ENCODE results near the gene MMRN2.

MMRN2 gene

GRCh38 chr10:86946213-86947155, 10.9 kb downstream of the MMRN2 start:
- DNase-seq (ENCODE audit: low read depth), result no peak
- TF ChIP-seq CTCF (IDR thresholded peaks at IDR 0.05; ENCODE audit: insufficient read depth, low read depth, low read length, missing control alignments), result no peak
- no peak overlapping the region for H3K4me3 ChIP-seq (ENCODE audit: low read length)

- H3K4me3 ChIP-seq (ENCODE audit: low read length), result no peak overlapping the region
- DNase-seq (ENCODE audit: low read depth), result peak; percentile 40
- no peak for TF ChIP-seq CTCF (IDR thresholded peaks at IDR 0.05; ENCODE audit: insufficient read depth, low read depth, low read length, missing control alignments)
These were observed 11.8 kb downstream of the MMRN2 start for GRCh38 chr10:86945361-86946212.

DNA sequence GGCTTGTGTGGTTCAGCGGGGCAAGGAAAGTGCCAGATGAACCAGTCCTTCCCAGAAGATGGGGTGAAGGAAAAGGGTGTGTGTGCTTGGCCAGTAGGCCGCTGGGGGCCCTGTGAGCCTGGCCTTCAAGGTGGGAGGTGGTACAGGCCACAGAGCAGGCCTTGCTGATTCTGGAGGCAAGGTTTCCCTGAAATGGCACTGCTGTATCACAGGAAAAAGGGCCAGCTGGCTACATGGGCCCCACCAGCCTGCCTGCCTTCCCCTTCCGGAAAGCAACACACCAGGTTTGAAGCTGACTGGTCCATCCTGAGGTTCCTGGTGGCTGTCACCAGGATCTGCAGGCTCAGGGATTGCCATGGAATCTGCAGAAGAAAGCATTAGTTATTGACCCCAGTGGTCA, 12.5 kb downstream of the MMRN2 start:
- no peak for DNase-seq (ENCODE audit: low read depth)
- no peak overlapping the region for H3K4me3 ChIP-seq (ENCODE audit: low read length)
- no peak for TF ChIP-seq CTCF (IDR thresholded peaks at IDR 0.05; ENCODE audit: insufficient read depth, low read depth, low read length, missing control alignments)

DNA sequence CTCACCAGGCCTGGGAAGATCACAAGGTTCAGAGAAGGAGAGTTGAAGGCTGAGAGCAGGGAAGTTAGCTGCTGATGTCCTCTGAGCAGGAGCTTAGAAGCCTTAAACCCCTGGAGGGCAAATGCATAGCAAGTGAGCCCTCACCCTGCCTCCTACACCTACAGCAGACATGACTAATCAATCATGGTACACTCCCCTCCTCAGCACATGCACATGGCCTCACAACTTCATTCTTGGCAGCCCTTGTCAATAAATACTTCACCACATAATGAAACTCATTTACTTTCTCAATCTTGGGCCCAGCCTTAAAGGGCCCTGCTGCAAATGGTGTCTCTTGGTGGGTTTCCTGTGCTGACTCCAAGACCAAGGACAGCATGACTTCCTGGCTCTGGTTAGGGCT, 12.9 kb downstream of the MMRN2 start:
- DNase-seq (ENCODE audit: low read depth), result peak; percentile 75
- H3K4me3 ChIP-seq (ENCODE audit: low read length), result no peak overlapping the region
- TF ChIP-seq CTCF (IDR thresholded peaks at IDR 0.05; ENCODE audit: insufficient read depth, low read depth, low read length, missing control alignments), result no peak

DNA sequence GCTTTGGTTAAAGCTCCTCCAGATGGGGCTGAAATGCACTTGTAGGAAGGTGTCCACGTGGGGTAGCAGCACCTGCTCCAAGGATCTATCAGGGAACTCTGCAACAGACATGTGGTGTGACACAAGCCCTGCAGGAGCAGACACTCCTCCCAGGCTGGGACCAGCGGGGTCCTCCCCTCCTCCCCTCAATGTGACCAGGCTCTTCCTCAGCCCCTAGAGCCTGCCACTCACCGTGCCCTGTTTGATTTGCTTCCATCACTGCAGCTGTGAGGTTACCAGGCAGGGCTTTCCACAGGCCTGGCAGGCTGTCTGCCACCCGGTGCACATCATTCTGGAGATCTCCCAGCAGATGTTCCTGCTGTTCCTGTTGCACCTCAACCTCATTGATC, 13.4 kb downstream of the MMRN2 start:
- TF ChIP-seq CTCF (IDR thresholded peaks at IDR 0.05; ENCODE audit: insufficient read depth, low read depth, low read length, missing control alignments), result no peak
- no peak for DNase-seq (ENCODE audit: low read depth)

GRCh38 chr10:86943316-86944030, 13.9 kb downstream of the MMRN2 start:
- H3K4me3 ChIP-seq (ENCODE audit: low read length), result no peak overlapping the region
- DNase-seq (ENCODE audit: low read depth), result no peak

More for the DNA sequence above, 13.4 kb downstream of the MMRN2 start:
- H3K4me3 ChIP-seq (ENCODE audit: low read length), result no peak overlapping the region

More at GRCh38 chr10:86943316-86944030, 13.9 kb downstream of the MMRN2 start:
- TF ChIP-seq CTCF (IDR thresholded peaks at IDR 0.05; ENCODE audit: insufficient read depth, low read depth, low read length, missing control alignments), result no peak
